Activated naive CD8-positive, alpha-beta T cell treated with anti-CD3 and anti-CD28 coated beads, Interleukin-2, amount 10 ng/mL, durations not matched to agents 7 days and 5 days (primary cell): ENCODE data around the gene FOXE1. TPM values are rescaled to one million over a fixed set of nuclear protein-coding genes. Genes with fewer than 3 reads are reported as not detected.

ENCODE experiments used
- ATAC-seq: fragments of 150-1000 bp; cut with Tn5 transposase; one replicate; pipeline ENCODE4 v1.10.0; 2021; ENCODE audit warnings: low read depth, moderate library complexity
- POLR2A ChIA-PET: fragments of 350-600 bp; sonication (Branson Sonifier 250); formaldehyde crosslinking; loops from one replicate; lab custom pipeline; 2021; ENCODE audit warnings: antibody characterized with exemption; lab: Charles Lee
- DNase-seq: peaks from one replicate; pipeline ENCODE4 v3.0.0; 2021
- H3K27ac Mint-ChIP-seq: one replicate; pipeline ENCODE4 v1.8.0; 2022; ENCODE audit warnings: mild to moderate bottlenecking, mixed read lengths
- H3K27me3 Mint-ChIP-seq: one replicate; pipeline ENCODE4 v1.8.0; 2022; ENCODE audit warnings: mild to moderate bottlenecking, moderate library complexity, mixed read lengths
- H3K36me3 Mint-ChIP-seq: one replicate; pipeline ENCODE4 v1.8.0; 2021; ENCODE audit warnings: mild to moderate bottlenecking, mixed read lengths
- H3K4me1 Mint-ChIP-seq: one replicate; pipeline ENCODE4 v1.8.0; 2021; ENCODE audit warnings: mixed read lengths
- H3K4me3 Mint-ChIP-seq: one replicate; pipeline ENCODE4 v1.8.0; 2022; ENCODE audit warnings: mild to moderate bottlenecking, moderate library complexity, mixed read lengths
- H3K9me3 Mint-ChIP-seq: one replicate; pipeline ENCODE4 v1.8.0; 2021; ENCODE audit warnings: mixed read lengths
- total RNA-seq, 2 experiments: library from RNA; stranded (reverse); gene quantifications; one replicate each; pipeline ENCODE4 v1.2.3, GENCODE V29; 2021

FOXE1 gene
- total RNA-seq = under 1 TPM in 1 of 2 experiments, not detected in 1; 0.09 TPM

DNA sequence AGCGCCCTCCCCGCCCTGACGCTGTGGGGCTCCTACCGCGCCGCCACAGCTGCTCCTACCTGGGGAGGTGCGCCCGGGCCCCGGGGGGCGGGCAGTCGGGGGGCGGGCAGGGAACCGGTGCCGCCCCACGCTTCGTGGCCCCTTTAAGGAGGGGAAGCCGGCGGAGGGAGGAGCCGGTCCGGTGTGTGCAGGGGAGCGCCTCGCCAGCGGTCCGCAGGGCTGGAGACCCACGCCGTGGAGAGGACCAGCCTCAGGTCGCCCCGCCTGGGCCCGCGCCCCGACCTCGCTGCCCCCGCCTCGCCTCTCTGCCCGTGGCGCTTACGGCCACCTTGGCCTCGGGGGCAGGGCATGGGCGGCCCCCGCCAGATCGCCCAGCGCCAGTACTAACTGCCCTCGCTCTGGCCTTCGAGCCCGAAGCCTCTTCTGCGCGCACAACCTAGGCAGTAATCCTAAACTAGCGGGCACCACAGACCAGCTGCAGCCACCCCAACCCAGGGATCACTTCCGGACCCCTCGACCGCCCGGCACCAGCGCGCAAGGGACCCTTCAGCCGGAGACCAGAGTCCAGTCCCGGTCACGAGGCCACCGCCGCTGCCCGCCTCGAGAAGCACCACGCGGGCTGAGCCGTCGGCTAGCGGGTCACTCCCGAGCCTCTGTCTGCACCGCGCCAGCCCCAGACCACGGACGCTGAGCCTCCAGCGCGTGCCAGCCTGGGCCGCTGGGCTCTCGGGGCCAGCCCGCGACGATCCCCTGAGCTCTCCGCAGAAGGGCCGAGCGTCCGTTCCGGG, at the start of gene FOXE1:
Gene FOXE1 (plus strand): TSS at position 171 of the 788 bp plus-strand sequence. CDS start 689 bp downstream, outside the sequence.
- Mint-ChIP-seq H3K4me1 (peaks cover 15% of the 10 kb centered on the region), H3K4me3 (peak within 1 kb of the TSS; percentile 84), H3K36me3 (no peaks in the 10 kb centered on the region), H3K27me3 (peaks cover 84% of the 10 kb centered on the region), H3K9me3 (no peaks in the 10 kb centered on the region), H3K27ac (peak within 1 kb of the TSS; percentile 70)
- POLR2A ChIA-PET = no interaction called here
- peak; percentile 13 for ATAC-seq
- peak; percentile 49 for DNase-seq

DNA sequence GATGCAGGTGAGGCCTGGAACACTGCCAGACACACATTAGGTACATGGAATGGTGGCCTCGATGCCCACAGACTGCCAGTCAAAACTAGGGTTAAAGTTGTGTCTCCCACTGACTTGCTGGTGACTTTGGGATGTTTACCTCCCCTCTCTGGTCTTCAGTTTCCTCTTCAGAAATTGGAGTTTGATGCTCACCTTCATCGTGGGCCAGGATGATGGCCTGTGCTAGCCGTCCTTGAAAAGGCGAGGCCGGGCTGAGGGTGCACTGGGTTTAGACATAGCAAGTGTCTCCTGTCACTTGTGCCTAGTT, 49.0 kb upstream of the FOXE1 start:
- POLR2A ChIA-PET = no interaction called here
- H3K27ac Mint-ChIP-seq = no peak overlapping the region

GRCh38 chr9:97806721-97807120, 46.3 kb upstream of the FOXE1 start:
- no peak for ATAC-seq
- POLR2A ChIA-PET = no interaction called here
- Mint-ChIP-seq H3K4me1 (no peaks in the 10 kb centered on the region), H3K27me3 (peaks cover 40% of the 10 kb centered on the region), H3K9me3 (no peaks in the 10 kb centered on the region), H3K27ac (no peak overlapping the region), H3K36me3 (no peaks in the 10 kb centered on the region), H3K4me3 (no peak overlapping the region)
- no peak for DNase-seq

More for the DNA sequence above, 49.0 kb upstream of the FOXE1 start:
- Mint-ChIP-seq H3K4me3 (peak overlapping the region; percentile 65), H3K9me3 (no peaks in the 10 kb centered on the region), H3K4me1 (no peaks in the 10 kb centered on the region), H3K27me3 (peaks cover 46% of the 10 kb centered on the region), H3K36me3 (no peaks in the 10 kb centered on the region)
- ATAC-seq = no peak
- DNase-seq = no peak

- H3K27ac Mint-ChIP-seq = no peak overlapping the region
- no peak for DNase-seq
- no peaks in the 10 kb centered on the region for H3K4me1 Mint-ChIP-seq
- ATAC-seq = no peak
- H3K9me3 Mint-ChIP-seq = no peaks in the 10 kb centered on the region
- peaks cover 34% of the 10 kb centered on the region for H3K27me3 Mint-ChIP-seq
- POLR2A ChIA-PET = no interaction called here
- H3K36me3 Mint-ChIP-seq = no peaks in the 10 kb centered on the region
- H3K4me3 Mint-ChIP-seq = no peak overlapping the region
Observed at GRCh38 chr9:97807681-97808080, 45.3 kb upstream of the FOXE1 start.

DNA sequence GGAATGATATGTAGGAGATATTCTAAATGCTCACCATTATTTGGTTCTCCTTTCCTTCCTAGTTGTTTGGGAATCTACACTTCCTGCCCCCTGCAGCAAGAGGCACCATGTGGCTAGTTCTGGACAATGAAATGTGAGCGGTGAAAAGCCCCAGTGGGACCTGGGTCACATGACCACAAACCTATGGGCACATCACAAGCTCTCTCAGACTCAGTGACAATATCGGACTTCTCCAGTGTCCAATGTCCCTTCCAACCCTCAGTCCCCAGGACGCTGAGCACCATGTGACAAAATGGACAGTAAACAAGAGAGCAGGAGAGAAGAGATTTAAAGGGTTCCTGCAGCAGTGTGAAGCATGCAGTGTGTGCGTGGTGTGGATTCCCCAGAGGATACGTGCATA, 44.6 kb upstream of the FOXE1 start:
- no peak overlapping the region for H3K27ac Mint-ChIP-seq
- peaks cover 2% of the 10 kb centered on the region for H3K9me3 Mint-ChIP-seq
- DNase-seq (no peak), ATAC-seq (no peak)
- H3K4me3 Mint-ChIP-seq = no peak overlapping the region
- peaks cover 34% of the 10 kb centered on the region for H3K27me3 Mint-ChIP-seq
- no peaks in the 10 kb centered on the region for H3K4me1 Mint-ChIP-seq
- POLR2A ChIA-PET = no interaction called here
- H3K36me3 Mint-ChIP-seq = no peaks in the 10 kb centered on the region

GRCh38 chr9:97808972-97809371, 44.1 kb upstream of the FOXE1 start:
- POLR2A ChIA-PET = no interaction called here
- ATAC-seq = no peak
- peaks cover 34% of the 10 kb centered on the region for H3K27me3 Mint-ChIP-seq
- H3K4me3 Mint-ChIP-seq = no peak overlapping the region
- no peak overlapping the region for H3K27ac Mint-ChIP-seq
- H3K36me3 Mint-ChIP-seq = no peaks in the 10 kb centered on the region
- no peaks in the 10 kb centered on the region for H3K4me1 Mint-ChIP-seq
- no peak for DNase-seq
- H3K9me3 Mint-ChIP-seq = peaks cover 2% of the 10 kb centered on the region

GRCh38 chr9:97809666-97810344, 43.2 kb upstream of the FOXE1 start:
- no peaks in the 10 kb centered on the region for H3K36me3 Mint-ChIP-seq
- DNase-seq (no peak), ATAC-seq (no peak)
- no peak overlapping the region for H3K27ac Mint-ChIP-seq
- peaks cover 2% of the 10 kb centered on the region for H3K9me3 Mint-ChIP-seq
- H3K4me3 Mint-ChIP-seq = no peak overlapping the region
- no peaks in the 10 kb centered on the region for H3K4me1 Mint-ChIP-seq
- peaks cover 33% of the 10 kb centered on the region for H3K27me3 Mint-ChIP-seq
- POLR2A ChIA-PET = no interaction called here

DNA sequence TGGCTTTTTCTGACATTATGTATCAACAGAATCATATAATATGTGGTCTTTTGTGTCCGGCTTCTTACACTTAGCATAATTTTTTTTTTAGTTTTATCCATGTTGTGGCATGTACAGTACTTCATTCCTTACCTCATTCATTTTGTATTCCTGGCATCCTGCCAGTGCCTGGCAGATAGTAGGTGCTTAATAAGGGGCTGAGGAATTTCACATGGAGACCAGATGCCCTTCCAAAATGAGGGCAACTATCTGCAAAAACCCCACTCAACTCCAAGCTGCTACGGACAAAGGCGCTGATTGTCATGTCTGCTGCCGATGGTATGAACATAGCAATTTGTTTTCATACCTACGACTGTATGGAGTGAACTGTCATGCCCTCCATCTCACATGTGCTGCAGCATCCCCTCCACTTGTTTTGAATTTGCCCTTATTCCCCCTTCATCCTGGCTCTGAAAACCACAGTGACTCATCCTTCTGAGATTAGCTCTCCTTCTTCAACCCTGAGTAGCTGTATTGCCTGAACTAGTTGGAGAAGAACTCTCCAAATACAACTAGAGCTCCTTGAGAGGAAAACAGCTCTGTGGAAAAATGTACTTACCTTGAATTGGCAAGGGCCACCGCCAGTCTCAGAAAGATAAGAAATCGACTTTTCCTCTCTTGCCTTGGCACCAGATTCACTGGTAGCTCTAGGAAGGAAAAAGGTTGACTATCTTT, 41.3 kb upstream of the FOXE1 start:
- H3K9me3 Mint-ChIP-seq = peaks cover 2% of the 10 kb centered on the region

GRCh38 chr9:97812247-97812543, 40.8 kb upstream of the FOXE1 start:
- Mint-ChIP-seq H3K4me1 (no peaks in the 10 kb centered on the region), H3K27ac (no peak overlapping the region), H3K36me3 (no peaks in the 10 kb centered on the region), H3K27me3 (peaks cover 19% of the 10 kb centered on the region), H3K4me3 (no peak overlapping the region), H3K9me3 (peaks cover 2% of the 10 kb centered on the region)
- ATAC-seq (no peak), DNase-seq (no peak)
- POLR2A ChIA-PET = no interaction called here

More for the DNA sequence above, 41.3 kb upstream of the FOXE1 start:
- no peak overlapping the region for H3K27ac Mint-ChIP-seq
- no peaks in the 10 kb centered on the region for H3K4me1 Mint-ChIP-seq
- ATAC-seq (no peak), DNase-seq (no peak)
- H3K36me3 Mint-ChIP-seq = no peaks in the 10 kb centered on the region
- POLR2A ChIA-PET = no interaction called here
- H3K27me3 Mint-ChIP-seq = peaks cover 22% of the 10 kb centered on the region
- no peak overlapping the region for H3K4me3 Mint-ChIP-seq

GRCh38 chr9:97813072-97813471, 40.0 kb upstream of the FOXE1 start:
- H3K4me1 Mint-ChIP-seq = no peaks in the 10 kb centered on the region
- DNase-seq (no peak), ATAC-seq (no peak)
- H3K27me3 Mint-ChIP-seq = peaks cover 22% of the 10 kb centered on the region
- H3K9me3 Mint-ChIP-seq = peaks cover 2% of the 10 kb centered on the region
- POLR2A ChIA-PET = no interaction called here
- no peaks in the 10 kb centered on the region for H3K36me3 Mint-ChIP-seq
- no peak overlapping the region for H3K4me3 Mint-ChIP-seq
- H3K27ac Mint-ChIP-seq = no peak overlapping the region

DNA sequence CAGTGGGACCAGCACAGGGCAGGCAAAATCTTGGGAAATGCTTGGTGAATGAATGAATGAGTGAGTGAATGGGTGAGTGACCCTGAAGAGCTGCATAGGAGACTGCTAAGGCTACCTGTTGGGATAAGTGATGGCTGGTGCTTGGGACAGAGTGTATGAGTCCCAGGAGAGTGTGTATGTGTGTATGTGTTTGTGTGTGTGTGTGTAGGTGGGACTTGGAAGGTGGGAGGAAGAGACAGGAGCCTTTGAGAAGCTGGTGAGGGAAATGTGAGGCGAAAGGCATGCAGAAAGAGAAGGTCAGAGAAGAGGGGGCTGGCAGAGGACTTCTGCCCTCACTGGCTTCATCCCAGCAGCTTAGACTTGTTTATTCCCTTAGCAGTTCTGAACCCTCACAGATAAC, 33.3 kb upstream of the FOXE1 start:
- Mint-ChIP-seq H3K36me3 (peaks cover 1% of the 10 kb centered on the region), H3K4me3 (no peak overlapping the region), H3K27me3 (peaks cover 34% of the 10 kb centered on the region), H3K9me3 (peaks cover 2% of the 10 kb centered on the region), H3K4me1 (no peaks in the 10 kb centered on the region), H3K27ac (no peak overlapping the region)
- POLR2A ChIA-PET = no interaction called here
- no peak for DNase-seq
- no peak for ATAC-seq

- H3K27ac Mint-ChIP-seq = no peak overlapping the region
- peaks cover 36% of the 10 kb centered on the region for H3K27me3 Mint-ChIP-seq
- H3K4me3 Mint-ChIP-seq = no peak overlapping the region
- H3K9me3 Mint-ChIP-seq = peaks cover 5% of the 10 kb centered on the region
- peaks cover 1% of the 10 kb centered on the region for H3K36me3 Mint-ChIP-seq
- H3K4me1 Mint-ChIP-seq = no peaks in the 10 kb centered on the region
- POLR2A ChIA-PET = no interaction called here
- ATAC-seq (no peak), DNase-seq (no peak)
Observed at GRCh38 chr9:97820373-97820772, 32.7 kb upstream of the FOXE1 start.

DNA sequence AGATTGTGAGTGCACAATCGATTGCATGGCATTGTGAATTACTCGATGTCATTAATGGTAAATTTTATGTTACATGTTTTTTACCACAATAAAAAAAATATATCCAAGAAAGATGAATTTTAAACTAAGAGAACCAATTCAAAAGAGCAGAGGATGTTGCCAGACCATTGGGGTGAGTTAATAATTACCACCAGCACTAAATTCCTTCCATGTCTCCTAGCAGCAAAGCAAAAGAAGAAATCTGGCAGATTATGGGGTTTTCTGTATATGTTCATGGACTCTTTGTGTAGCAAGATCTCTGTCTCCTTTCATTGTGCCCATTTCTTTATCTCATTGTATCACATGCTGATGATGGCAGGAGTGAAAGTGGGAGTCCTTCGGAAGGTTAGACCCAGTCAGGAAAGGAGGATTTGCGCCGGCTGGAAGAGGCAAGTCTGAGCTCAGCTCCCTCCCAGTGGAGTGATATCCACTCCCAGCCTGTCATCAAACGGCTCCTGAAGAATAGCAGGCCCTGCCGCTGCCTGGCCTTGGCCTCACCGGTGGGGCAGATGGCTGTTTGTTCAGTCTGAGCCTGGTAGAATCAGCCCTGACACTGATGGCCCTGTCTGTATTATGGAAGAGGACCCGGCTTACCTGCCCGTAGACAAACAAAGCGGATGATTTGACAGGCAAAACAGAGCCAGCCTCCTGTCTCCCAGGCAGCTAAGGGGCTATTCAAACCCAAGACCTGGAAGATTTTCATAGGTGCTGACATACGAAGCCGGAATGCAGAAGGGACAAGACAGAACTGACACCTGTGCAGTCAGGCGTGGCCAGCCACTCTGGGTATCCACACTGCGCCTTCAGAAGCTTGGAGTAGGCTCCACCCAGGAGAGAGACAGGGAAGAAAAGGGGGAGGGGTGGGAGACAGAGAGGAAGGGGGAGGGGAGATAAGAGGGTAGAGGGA, 21.9 kb upstream of the FOXE1 start:
- H3K4me3 Mint-ChIP-seq = no peak overlapping the region
- ATAC-seq (no peak), DNase-seq (no peak)
- H3K36me3 Mint-ChIP-seq = no peaks in the 10 kb centered on the region
- H3K27me3 Mint-ChIP-seq = peaks cover 57% of the 10 kb centered on the region
- H3K4me1 Mint-ChIP-seq = no peaks in the 10 kb centered on the region
- no peaks in the 10 kb centered on the region for H3K9me3 Mint-ChIP-seq
- POLR2A ChIA-PET = no interaction called here
- H3K27ac Mint-ChIP-seq = no peak overlapping the region
